Upper lobe of left lung (tissue), 6 donors: ENCODE data around the gene ITGA11. TPM values are rescaled to one million over a fixed set of nuclear protein-coding genes. Genes with fewer than 3 reads are reported as not detected.

Source experiments
- ATAC-seq, 2 donors: fragments of 200-7000 bp; cut with Tn5 transposase; one replicate each; pipeline ENCODE4 v1.9.1; 2022; ENCODE audit warnings: mild to moderate bottlenecking in 2 of 2, moderate library complexity in 2 of 2; ENCODE audit not compliant: low FRiP score in 2 of 2
- DNase-seq, 2 donors: peaks; one replicate each; pipeline ENCODE4 v3.0.0-alpha.2; 2019 to 2020
- H3K27ac ChIP-seq, 4 donors: fragments of 200-600 bp; sonication (generic); one replicate each; pipeline ENCODE4 v1.5.1; 2016 to 2019
- H3K27me3 ChIP-seq, 4 donors: fragments of 200-600 bp; sonication (generic); one replicate each; pipeline ENCODE4 v1.5.1; 2017 to 2019
- H3K36me3 ChIP-seq, 4 donors: fragments of 200-600 bp; sonication (generic); one replicate each; pipeline ENCODE4 v1.5.1; 2016 to 2019
- H3K4me1 ChIP-seq, 4 donors: fragments of 200-600 bp; sonication (generic); one replicate each; pipeline ENCODE4 v1.5.1; 2018 to 2019
- H3K4me3 ChIP-seq, 4 donors: fragments of 200-600 bp; sonication (generic); one replicate each; pipeline ENCODE4 v1.5.1; 2017 to 2019; ENCODE audit warnings: mild to moderate bottlenecking in 2 of 4, moderate library complexity in 1 of 4
- H3K9me3 ChIP-seq, 4 donors: fragments of 200-600 bp; sonication (generic); one replicate each; pipeline ENCODE4 v1.5.1; 2018 to 2019
- EP300 ChIP-seq, 4 donors: sonication (generic); formaldehyde crosslinking; IDR thresholded peaks; one replicate each; pipeline ENCODE4 v1.5.1; 2017; ENCODE audit warnings: antibody characterized with exemption in 4 of 4, control low read depth in 2 of 4
- POLR2A ChIP-seq, 4 donors: fragments of 450-650 bp; IDR thresholded peaks; one replicate each; pipeline ENCODE4 v1.5.1; 2016 to 2017; ENCODE audit warnings: antibody characterized with exemption in 4 of 4, mild to moderate bottlenecking in 2 of 4
- POLR2AphosphoS5 ChIP-seq, 2 donors: sonication (generic); formaldehyde crosslinking; IDR thresholded peaks; one replicate each; pipeline ENCODE4 v1.5.1; 2017; ENCODE audit warnings: antibody characterized with exemption in 2 of 2
- WGBS, 2 donors: methylation state at CpG; one replicate each; pipeline ENCODE4 v1.1.5; 2017 to 2018; 5-methylcytosine and 5-hydroxymethylcytosine counted together
- total RNA-seq, 6 donors: library from RNA; depleted of rRNA in 4 of 6; stranded (reverse); fragments of >200 nt in 4 of 6; gene quantifications; one replicate each; pipeline versions ENCODE4 v1.1.0 to v1.2.1, GENCODE V29; 2016 to 2021
- TF ChIP-seq, protein P1 (sequence below), 6 experiments: fragments of 450-650 bp in 4 of 6; fragments of 200-600 bp in 2 of 6; sonication (generic) in 2 of 6; IDR thresholded peaks; one replicate each; pipeline ENCODE4 v1.5.1; 2016 to 2019; ENCODE audit warnings: antibody characterized with exemption in 6 of 6
- donor health status: DM: no; HTN: no; CAD: no; lungs with moderate emphysema.
- donor health status: DM: no; HTN: yes; CAD: no; lungs with severe emphysema.

Gene ITGA11
- total RNA-seq, 6 donors from 2014 or later: 0.49 to 6.9 (median 1.4) TPM

DNA sequence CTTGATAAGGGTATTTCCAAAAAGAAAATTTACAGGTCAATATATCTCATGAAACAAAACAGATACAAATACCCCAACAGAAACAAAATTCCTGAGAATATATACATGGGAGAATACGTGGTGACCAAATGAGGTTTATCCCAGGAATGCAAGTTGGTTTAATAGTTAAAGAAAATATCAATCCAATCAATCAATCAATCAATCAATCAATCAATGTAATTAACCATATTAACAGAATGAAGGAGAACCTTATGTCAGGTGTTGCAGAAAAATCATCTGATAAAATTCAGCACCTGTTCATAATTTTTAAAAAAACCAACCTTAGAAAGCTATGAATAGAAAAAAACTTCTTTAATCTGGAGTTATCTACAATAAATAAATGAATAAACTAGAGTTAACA is 35.9 kb downstream of the ITGA11 start:
- TF ChIP-seq, protein P1, sequence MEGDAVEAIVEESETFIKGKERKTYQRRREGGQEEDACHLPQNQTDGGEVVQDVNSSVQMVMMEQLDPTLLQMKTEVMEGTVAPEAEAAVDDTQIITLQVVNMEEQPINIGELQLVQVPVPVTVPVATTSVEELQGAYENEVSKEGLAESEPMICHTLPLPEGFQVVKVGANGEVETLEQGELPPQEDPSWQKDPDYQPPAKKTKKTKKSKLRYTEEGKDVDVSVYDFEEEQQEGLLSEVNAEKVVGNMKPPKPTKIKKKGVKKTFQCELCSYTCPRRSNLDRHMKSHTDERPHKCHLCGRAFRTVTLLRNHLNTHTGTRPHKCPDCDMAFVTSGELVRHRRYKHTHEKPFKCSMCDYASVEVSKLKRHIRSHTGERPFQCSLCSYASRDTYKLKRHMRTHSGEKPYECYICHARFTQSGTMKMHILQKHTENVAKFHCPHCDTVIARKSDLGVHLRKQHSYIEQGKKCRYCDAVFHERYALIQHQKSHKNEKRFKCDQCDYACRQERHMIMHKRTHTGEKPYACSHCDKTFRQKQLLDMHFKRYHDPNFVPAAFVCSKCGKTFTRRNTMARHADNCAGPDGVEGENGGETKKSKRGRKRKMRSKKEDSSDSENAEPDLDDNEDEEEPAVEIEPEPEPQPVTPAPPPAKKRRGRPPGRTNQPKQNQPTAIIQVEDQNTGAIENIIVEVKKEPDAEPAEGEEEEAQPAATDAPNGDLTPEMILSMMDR (IDR thresholded peaks at IDR 0.05): no peak
- TF ChIP-seq POLR2AphosphoS5 (IDR thresholded peaks at IDR 0.05) (no peak), EP300 (IDR thresholded peaks at IDR 0.05) (no peak), POLR2A (IDR thresholded peaks at IDR 0.05) (no peak)
- WGBS, 2 donors: 88 to 100% methylated on average over 1 of the region's 1 CpG

DNA sequence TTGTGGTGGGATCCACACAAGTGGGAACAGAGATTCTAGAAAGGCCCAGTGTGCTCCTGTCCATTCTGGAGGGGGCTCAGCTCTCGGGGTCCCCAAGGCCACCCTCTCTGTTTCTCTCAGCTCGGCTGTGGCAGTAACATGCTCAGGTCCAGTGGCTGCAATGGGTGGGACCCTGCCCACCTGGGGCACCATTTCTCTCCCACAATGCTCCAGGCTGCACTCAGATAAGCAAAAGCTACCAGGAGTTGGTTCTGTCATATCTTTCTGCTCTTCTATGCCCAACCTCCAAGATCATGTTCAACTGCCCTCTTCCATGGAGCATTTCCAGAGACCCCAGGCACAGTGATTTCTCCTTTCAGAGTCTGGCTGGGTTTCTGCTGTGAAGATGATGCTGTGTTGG is 40.8 kb downstream of the ITGA11 start:
- no peak for ATAC-seq
- no peaks in the 10 kb centered on the region for H3K27me3 ChIP-seq
- TF ChIP-seq POLR2AphosphoS5 (IDR thresholded peaks at IDR 0.05): no peak
- no peak for TF ChIP-seq EP300 (IDR thresholded peaks at IDR 0.05)
- TF ChIP-seq POLR2A (IDR thresholded peaks at IDR 0.05): no peak
- TF ChIP-seq, protein P1 (IDR thresholded peaks at IDR 0.05): no peak
- WGBS, 2 donors: 95 to 97% methylated on average over 2 of the region's 2 CpGs
- H3K27ac ChIP-seq: no peak overlapping the region
- peaks cover 0 to 5% (median 0%) of the 10 kb centered on the region in 4 donors for H3K4me1 ChIP-seq
- DNase-seq: no peak
- H3K9me3 ChIP-seq: peaks cover 0 to 4% (median 0%) of the 10 kb centered on the region in 4 donors
- H3K4me3 ChIP-seq: no peak overlapping the region
- no peaks in the 10 kb centered on the region for H3K36me3 ChIP-seq

More for the DNA sequence above, 35.9 kb downstream of the ITGA11 start:
- no peak for DNase-seq
- H3K9me3 ChIP-seq: peaks cover 0 to 4% (median 0%) of the 10 kb centered on the region in 4 donors
- ATAC-seq: no peak
- H3K36me3 ChIP-seq: no peaks in the 10 kb centered on the region
- H3K4me3 ChIP-seq: no peak overlapping the region
- no peaks in the 10 kb centered on the region for H3K4me1 ChIP-seq
- no peak overlapping the region for H3K27ac ChIP-seq
- H3K27me3 ChIP-seq: no peaks in the 10 kb centered on the region

DNA sequence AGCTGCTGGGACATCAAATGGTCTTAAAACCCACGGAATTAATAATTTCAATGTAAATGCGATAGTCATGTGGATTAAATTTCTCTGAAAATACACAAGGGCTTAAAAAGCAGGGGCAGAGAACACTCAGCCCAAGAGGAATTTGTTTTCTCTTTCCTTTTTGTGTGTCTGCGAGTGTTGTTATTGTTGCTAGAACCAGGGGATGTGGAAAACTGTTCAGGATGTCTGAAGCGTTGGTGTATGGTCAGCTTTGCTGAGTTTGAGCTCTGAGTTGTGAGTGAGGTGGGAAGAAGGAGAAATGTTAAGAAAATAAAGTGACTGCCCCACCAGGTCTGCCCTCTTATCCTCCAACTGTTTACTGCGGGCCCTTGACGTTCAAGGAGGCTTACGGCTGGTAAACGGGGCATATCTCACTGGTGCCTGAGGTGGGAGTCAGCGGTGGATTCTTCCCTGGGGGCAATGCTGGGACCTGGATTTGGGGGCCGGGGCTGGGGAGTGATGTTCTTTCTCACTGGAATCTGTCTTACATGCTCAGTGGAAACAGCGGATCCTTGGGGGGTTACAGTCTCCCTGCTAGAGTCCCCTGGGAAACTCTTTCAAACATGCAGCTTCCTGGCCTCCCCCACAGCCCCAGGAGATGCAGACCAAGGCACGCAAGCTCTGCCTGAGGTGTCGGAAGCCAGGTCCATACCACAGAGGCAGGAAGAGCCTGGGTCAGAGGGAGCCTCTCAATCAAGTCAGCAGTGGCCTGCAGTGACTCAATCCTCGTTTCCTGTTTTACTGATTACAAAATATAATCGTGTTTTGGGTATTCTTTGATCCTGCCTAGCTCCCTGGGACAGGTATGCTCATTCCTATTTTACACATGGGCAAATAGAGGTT is 41.8 kb downstream of the ITGA11 start:
- TF ChIP-seq POLR2AphosphoS5 (IDR thresholded peaks at IDR 0.05): no peak
- TF ChIP-seq, protein P1 (IDR thresholded peaks at IDR 0.05): no peak
- no peak for ATAC-seq
- H3K4me1 ChIP-seq: peaks cover 0 to 5% (median 0%) of the 10 kb centered on the region in 4 donors
- 48 to 62% methylated on average over 13 to 15 of the region's 15 CpGs for WGBS, 2 donors
- H3K9me3 ChIP-seq: peaks cover 0 to 2% (median 0%) of the 10 kb centered on the region in 4 donors
- H3K27me3 ChIP-seq: no peaks in the 10 kb centered on the region
- H3K4me3 ChIP-seq: no peak overlapping the region
- H3K27ac ChIP-seq: no peak overlapping the region
- DNase-seq: no peak
- no peaks in the 10 kb centered on the region for H3K36me3 ChIP-seq

DNA sequence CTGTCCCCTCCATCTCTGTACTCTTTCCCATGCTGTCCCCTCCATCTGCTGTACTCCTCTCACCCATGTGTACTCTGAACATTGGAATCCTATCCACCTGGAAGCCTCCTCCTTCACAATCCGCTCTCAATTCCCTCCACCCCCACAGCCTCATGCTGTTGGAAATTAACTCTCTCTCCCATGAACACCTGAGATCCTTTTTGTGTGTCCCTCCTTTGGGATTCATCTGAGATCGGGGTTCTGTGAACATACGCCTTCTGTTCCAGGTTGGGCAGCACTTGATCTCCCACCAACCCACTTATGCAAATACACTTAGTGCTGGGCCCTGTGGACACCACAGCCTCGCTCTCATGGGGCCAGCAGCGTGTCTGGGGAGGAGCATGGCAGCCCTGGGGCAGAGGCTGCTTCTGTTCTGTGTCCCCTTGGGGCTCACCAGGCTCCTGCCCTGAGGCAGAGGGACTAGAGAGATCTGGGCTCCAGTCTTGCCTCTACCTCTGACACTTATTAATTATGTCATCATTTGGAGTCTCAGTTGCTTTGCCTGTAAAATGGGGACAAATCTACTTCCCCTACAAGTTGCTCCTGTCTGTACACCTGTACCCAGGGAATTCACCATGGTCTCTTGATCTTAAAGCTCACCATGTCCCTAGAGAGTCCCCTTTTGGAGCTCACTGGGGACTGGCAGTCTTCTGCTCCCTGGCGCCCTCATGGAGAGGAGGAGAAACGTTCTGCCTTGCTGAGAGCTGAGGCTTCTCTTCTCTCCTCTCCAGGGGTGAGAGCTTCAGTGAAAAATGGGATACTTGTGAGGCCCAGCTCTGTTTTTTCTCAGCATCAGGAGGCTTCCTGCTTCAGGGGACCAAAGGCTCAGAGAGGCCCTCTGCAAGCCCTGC is 42.7 kb downstream of the ITGA11 start:
- Histone ChIP-seq H3K27ac (no peak overlapping the region), H3K36me3 (no peaks in the 10 kb centered on the region), H3K4me1 (peaks cover 0 to 5% (median 0%) of the 10 kb centered on the region in 4 donors), H3K9me3 (no peaks in the 10 kb centered on the region), H3K4me3 (no peak overlapping the region), H3K27me3 (no peaks in the 10 kb centered on the region)
- DNase-seq (no peak), ATAC-seq (no peak)
- 84 to 86% methylated on average over 7 of the region's 7 CpGs for WGBS, 2 donors
- TF ChIP-seq POLR2AphosphoS5 (IDR thresholded peaks at IDR 0.05): no peak
- no peak for TF ChIP-seq EP300 (IDR thresholded peaks at IDR 0.05)
- TF ChIP-seq POLR2A (IDR thresholded peaks at IDR 0.05): no peak
- TF ChIP-seq, protein P1 (IDR thresholded peaks at IDR 0.05): no peak
